HEK293 (cell line): ENCODE data around the gene INO80B.

Experiments used
- CTCF ChIP-seq: fragments of 450-650 bp; formaldehyde crosslinking; IDR thresholded peaks from 2 replicates; pipeline ENCODE4 v1.5.1; 2016; ENCODE audit warnings: missing biosample characterization, missing genetic modification characterization
- SCRT2 ChIP-seq: fragments of 450-650 bp; formaldehyde crosslinking; IDR thresholded peaks from 2 replicates; pipeline ENCODE4 v1.5.1; 2016; ENCODE audit warnings: missing biosample characterization, missing genetic modification characterization
- ZFP41 ChIP-seq: fragments of 450-650 bp; formaldehyde crosslinking; IDR thresholded peaks from 2 replicates; pipeline ENCODE4 v1.5.1; 2016; ENCODE audit warnings: missing biosample characterization, missing genetic modification characterization, borderline replicate concordance
- ZNF148 ChIP-seq: fragments of 450-650 bp; formaldehyde crosslinking; IDR thresholded peaks from 2 replicates; pipeline ENCODE4 v1.5.0; 2017; ENCODE audit warnings: missing biosample characterization, missing genetic modification characterization, borderline replicate concordance
- ZNF530 ChIP-seq: fragments of 450-650 bp; formaldehyde crosslinking; IDR thresholded peaks from 2 replicates; pipeline ENCODE4 v1.5.1; 2016; ENCODE audit warnings: low read depth, missing biosample characterization, missing genetic modification characterization
- ZNF610 ChIP-seq: fragments of 450-650 bp; formaldehyde crosslinking; IDR thresholded peaks from 2 replicates; pipeline ENCODE4 v1.5.1; 2016; ENCODE audit warnings: missing biosample characterization, missing genetic modification characterization, borderline replicate concordance
- ZNF645 ChIP-seq: fragments of 450-650 bp; formaldehyde crosslinking; IDR thresholded peaks from 2 replicates; pipeline ENCODE4; 2016; ENCODE audit warnings: missing biosample characterization, missing genetic modification characterization
- ZNF701 ChIP-seq: fragments of 450-650 bp; formaldehyde crosslinking; IDR thresholded peaks from 2 replicates; pipeline ENCODE4 v1.5.1; 2016; ENCODE audit warnings: missing biosample characterization, missing genetic modification characterization
- ZSCAN18 ChIP-seq: fragments of 450-650 bp; formaldehyde crosslinking; IDR thresholded peaks from 2 replicates; pipeline ENCODE4 v1.5.1; 2016; ENCODE audit warnings: missing biosample characterization, missing genetic modification characterization
- TF ChIP-seq, protein P1 (sequence below): fragments of 450-650 bp; formaldehyde crosslinking; IDR thresholded peaks from 2 replicates; pipeline ENCODE4 v1.5.1; 2017; ENCODE audit warnings: missing biosample characterization, mild to moderate bottlenecking, missing genetic modification characterization, moderate library complexity
- TF ChIP-seq, protein P2 (sequence below): fragments of 450-650 bp; formaldehyde crosslinking; optimal IDR thresholded peaks from 2 replicates; pipeline ENCODE3; 2016; ENCODE audit warnings: missing biosample characterization, mild to moderate bottlenecking, missing genetic modification characterization
- TF ChIP-seq, protein P3 (sequence below): fragments of 450-650 bp; formaldehyde crosslinking; IDR thresholded peaks from 2 replicates; pipeline ENCODE4 v1.5.1; 2016; ENCODE audit warnings: missing biosample characterization, missing genetic modification characterization

- TF ChIP-seq, protein P1, sequence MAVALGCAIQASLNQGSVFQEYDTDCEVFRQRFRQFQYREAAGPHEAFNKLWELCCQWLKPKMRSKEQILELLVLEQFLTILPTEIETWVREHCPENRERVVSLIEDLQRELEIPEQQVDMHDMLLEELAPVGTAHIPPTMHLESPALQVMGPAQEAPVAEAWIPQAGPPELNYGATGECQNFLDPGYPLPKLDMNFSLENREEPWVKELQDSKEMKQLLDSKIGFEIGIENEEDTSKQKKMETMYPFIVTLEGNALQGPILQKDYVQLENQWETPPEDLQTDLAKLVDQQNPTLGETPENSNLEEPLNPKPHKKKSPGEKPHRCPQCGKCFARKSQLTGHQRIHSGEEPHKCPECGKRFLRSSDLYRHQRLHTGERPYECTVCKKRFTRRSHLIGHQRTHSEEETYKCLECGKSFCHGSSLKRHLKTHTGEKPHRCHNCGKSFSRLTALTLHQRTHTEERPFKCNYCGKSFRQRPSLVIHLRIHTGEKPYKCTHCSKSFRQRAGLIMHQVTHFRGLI (tag by site-specific recombination): no peak
- TF ChIP-seq ZNF530 (tag by site-specific recombination) (no peak), CTCF (no peak), ZFP41 (no peak), ZSCAN18 (tag by site-specific recombination) (no peak), ZNF610 (tag by site-specific recombination) (no peak), ZNF645 (tag by site-specific recombination) (no peak), ZNF148 (tag by site-specific recombination) (no peak), SCRT2 (tag by site-specific recombination) (no peak), ZNF701 (no peak)
- TF ChIP-seq, protein P2, sequence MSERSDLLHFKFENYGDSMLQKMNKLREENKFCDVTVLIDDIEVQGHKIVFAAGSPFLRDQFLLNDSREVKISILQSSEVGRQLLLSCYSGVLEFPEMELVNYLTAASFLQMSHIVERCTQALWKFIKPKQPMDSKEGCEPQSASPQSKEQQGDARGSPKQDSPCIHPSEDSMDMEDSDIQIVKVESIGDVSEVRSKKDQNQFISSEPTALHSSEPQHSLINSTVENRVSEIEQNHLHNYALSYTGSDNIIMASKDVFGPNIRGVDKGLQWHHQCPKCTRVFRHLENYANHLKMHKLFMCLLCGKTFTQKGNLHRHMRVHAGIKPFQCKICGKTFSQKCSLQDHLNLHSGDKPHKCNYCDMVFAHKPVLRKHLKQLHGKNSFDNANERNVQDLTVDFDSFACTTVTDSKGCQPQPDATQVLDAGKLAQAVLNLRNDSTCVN: no peak
- TF ChIP-seq, protein P3, sequence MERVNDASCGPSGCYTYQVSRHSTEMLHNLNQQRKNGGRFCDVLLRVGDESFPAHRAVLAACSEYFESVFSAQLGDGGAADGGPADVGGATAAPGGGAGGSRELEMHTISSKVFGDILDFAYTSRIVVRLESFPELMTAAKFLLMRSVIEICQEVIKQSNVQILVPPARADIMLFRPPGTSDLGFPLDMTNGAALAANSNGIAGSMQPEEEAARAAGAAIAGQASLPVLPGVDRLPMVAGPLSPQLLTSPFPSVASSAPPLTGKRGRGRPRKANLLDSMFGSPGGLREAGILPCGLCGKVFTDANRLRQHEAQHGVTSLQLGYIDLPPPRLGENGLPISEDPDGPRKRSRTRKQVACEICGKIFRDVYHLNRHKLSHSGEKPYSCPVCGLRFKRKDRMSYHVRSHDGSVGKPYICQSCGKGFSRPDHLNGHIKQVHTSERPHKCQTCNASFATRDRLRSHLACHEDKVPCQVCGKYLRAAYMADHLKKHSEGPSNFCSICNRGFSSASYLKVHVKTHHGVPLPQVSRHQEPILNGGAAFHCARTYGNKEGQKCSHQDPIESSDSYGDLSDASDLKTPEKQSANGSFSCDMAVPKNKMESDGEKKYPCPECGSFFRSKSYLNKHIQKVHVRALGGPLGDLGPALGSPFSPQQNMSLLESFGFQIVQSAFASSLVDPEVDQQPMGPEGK: no peak
Observed at GRCh38 chr2:74424995-74425406, 29.9 kb upstream of the INO80B start.
